AG04449 (cell line): ENCODE measurements around the gene ASXL3.

Experiments
- CTCF ChIA-PET: fragments of 350-600 bp; formaldehyde crosslinking; extraction: SDS; loops from one replicate; lab custom pipeline; 2021; ENCODE audit warnings: antibody characterized with exemption; lab: Yijun Ruan, JAX
- POLR2A ChIA-PET: fragments of 400-600, 350-600 bp; formaldehyde crosslinking; extraction: SDS; loops from one replicate; lab custom pipeline; 2020; ENCODE audit warnings: antibody characterized with exemption, inconsistent platforms; lab: Yijun Ruan, JAX
- DNase-seq: peaks from one replicate; pipeline ENCODE4 v3.0.0-alpha.2; 2010; ENCODE audit warnings: low read depth, low spot score
- H3K4me3 ChIP-seq: 2 replicates; pipeline ENCODE4 v1.5.1; 2011; ENCODE audit warnings: low read depth, mild to moderate bottlenecking, control low read depth, low read length
- CTCF ChIP-seq: IDR thresholded peaks from one replicate; pipeline ENCODE4 v1.5.1; 2011; ENCODE audit warnings: mild to moderate bottlenecking, moderate library complexity, low read length, control low read depth, inconsistent platforms; ENCODE audit not compliant: insufficient read depth; ENCODE audit errors: missing control alignments

Gene ASXL3

GRCh38 chr18:33745151-33745795 is 167.3 kb downstream of the ASXL3 start:
- DNase-seq = no peak
- CTCF ChIA-PET = no interaction called here
- no peak for TF ChIP-seq CTCF
- POLR2A ChIA-PET = no interaction called here
- no peak overlapping the region for H3K4me3 ChIP-seq

GRCh38 chr18:33745871-33746545 is 168.0 kb downstream of the ASXL3 start:
- ChIA-PET CTCF (no interaction called here), POLR2A (no interaction called here)
- DNase-seq = no peak
- TF ChIP-seq CTCF = no peak
- H3K4me3 ChIP-seq = no peak overlapping the region

GRCh38 chr18:33749834-33750233 is 171.8 kb downstream of the ASXL3 start:
- CTCF ChIA-PET = interaction anchor here (1.0 kb wide), 1 partner anchor 518 kb away, joined by 3 read pairs; no protein-coding TSS in a partner anchor
- POLR2A ChIA-PET = no interaction called here
- DNase-seq = no peak
- no peak for TF ChIP-seq CTCF
- no peak overlapping the region for H3K4me3 ChIP-seq

- ChIA-PET CTCF (interaction anchor here (1.0 kb wide), 1 partner anchor 518 kb away, joined by 3 read pairs; no protein-coding TSS in a partner anchor), POLR2A (no interaction called here)
- no peak for TF ChIP-seq CTCF
- H3K4me3 ChIP-seq = no peak overlapping the region
- no peak for DNase-seq
These were observed 172.3 kb downstream of the ASXL3 start for GRCh38 chr18:33750366-33750765.

- no peak for DNase-seq
- POLR2A ChIA-PET = no interaction called here
- H3K4me3 ChIP-seq = no peak overlapping the region
- TF ChIP-seq CTCF = peak; percentile 39
- CTCF ChIA-PET = no interaction called here
These were observed 173.7 kb downstream of the ASXL3 start for GRCh38 chr18:33751613-33752221.

GRCh38 chr18:33755391-33755790 is 177.4 kb downstream of the ASXL3 start:
- ChIA-PET CTCF (interaction anchor here (1.6 kb wide), 1 partner anchor 523 kb away, joined by 4 read pairs; no protein-coding TSS in a partner anchor), POLR2A (no interaction called here)
- no peak for TF ChIP-seq CTCF
- no peak overlapping the region for H3K4me3 ChIP-seq
- DNase-seq = no peak
